HepG2 (cell line): ENCODE results near the gene ANKRD40. TPM values are rescaled to one million over a fixed set of nuclear protein-coding genes. Genes with fewer than 3 reads are reported as not detected.
A peak's percentile ranks its signal among the peaks of the same experiment; 100 is the strongest.

Source experiments
- ASH2L ChIP-seq: fragments of 300-600, 200-600 bp; sonication (generic); IDR thresholded peaks from 2 replicates; pipeline ENCODE4 v1.7.0; 2017; ENCODE audit warnings: low read depth, mild to moderate bottlenecking, moderate library complexity, mixed read lengths, low read length; ENCODE audit not compliant: insufficient read length
- DDIT3 ChIP-seq: sonication (generic); formaldehyde crosslinking; IDR thresholded peaks from 2 replicates; pipeline ENCODE4 v1.4.0; 2020; ENCODE audit warnings: mild to moderate bottlenecking, missing genetic modification reagents
- EEA1 ChIP-seq: sonication (generic); formaldehyde crosslinking; IDR thresholded peaks from 2 replicates; pipeline ENCODE4 v1.5.1; 2020; ENCODE audit warnings: mild to moderate bottlenecking, missing genetic modification reagents, borderline replicate concordance
- FOSL2 ChIP-seq: sonication (generic); formaldehyde crosslinking; IDR thresholded peaks from 2 replicates; pipeline ENCODE4 v1.4.0; 2020; ENCODE audit warnings: missing genetic modification reagents
- KDM1A ChIP-seq: IDR thresholded peaks from 2 replicates; pipeline ENCODE4 v1.6.1; 2016; ENCODE audit warnings: missing compliant biosample characterization
- KLF11 ChIP-seq: IDR thresholded peaks from 2 replicates; pipeline ENCODE4 v1.6.1; 2016; ENCODE audit warnings: missing compliant biosample characterization
- RBM39 ChIP-seq: fragments of 200-400 bp; formaldehyde crosslinking; IDR thresholded peaks from one replicate; pipeline ENCODE4 v1.6.1; 2018; ENCODE audit warnings: antibody characterized with exemption, mild to moderate bottlenecking, low read depth, low read length; ENCODE audit not compliant: poor library complexity, severe bottlenecking
- SMAD9 ChIP-seq: sonication (generic); formaldehyde crosslinking; IDR thresholded peaks from 2 replicates; pipeline ENCODE4 v1.5.1; 2020; ENCODE audit warnings: mild to moderate bottlenecking, missing genetic modification reagents
- ZBTB38 ChIP-seq: sonication (generic); formaldehyde crosslinking; IDR thresholded peaks from 2 replicates; pipeline ENCODE4 v1.5.1; 2020; ENCODE audit warnings: mild to moderate bottlenecking, missing genetic modification reagents
- ZBTB8A ChIP-seq: sonication (generic); formaldehyde crosslinking; IDR thresholded peaks from 2 replicates; pipeline ENCODE4 v1.4.0; 2020; ENCODE audit warnings: mild to moderate bottlenecking, low read depth, missing genetic modification reagents, borderline replicate concordance
- ZFAT ChIP-seq: sonication (generic); formaldehyde crosslinking; conservative IDR thresholded peaks from 2 replicates; pipeline ENCODE4 v1.8.1; 2023; ENCODE audit warnings: missing genetic modification reagents, inconsistent platforms
- ZFP36L2 ChIP-seq: sonication (generic); formaldehyde crosslinking; IDR thresholded peaks from 2 replicates; pipeline ENCODE4 v1.4.0; 2020; ENCODE audit warnings: missing genetic modification reagents
- ZMYM2 ChIP-seq: sonication (generic); formaldehyde crosslinking; IDR thresholded peaks from 2 replicates; pipeline ENCODE4 v1.8.0; 2022; ENCODE audit warnings: mild to moderate bottlenecking, missing genetic modification reagents
- ZNF350 ChIP-seq: sonication (generic); formaldehyde crosslinking; IDR thresholded peaks from 2 replicates; pipeline ENCODE4 v1.4.0; 2020; ENCODE audit warnings: mild to moderate bottlenecking, low read depth, missing genetic modification reagents, borderline replicate concordance
- ZNF503 ChIP-seq: sonication (generic); formaldehyde crosslinking; IDR thresholded peaks from 2 replicates; pipeline ENCODE4 v1.4.0; 2020; ENCODE audit warnings: missing genetic modification reagents
- ZNF616 ChIP-seq: sonication (generic); formaldehyde crosslinking; IDR thresholded peaks from 2 replicates; pipeline ENCODE4 v1.5.0; 2020; ENCODE audit warnings: low read depth, mild to moderate bottlenecking, missing genetic modification reagents
- ZNF775 ChIP-seq: sonication (generic); formaldehyde crosslinking; IDR thresholded peaks from 2 replicates; pipeline ENCODE4 v1.4.0; 2020; ENCODE audit warnings: missing genetic modification reagents, mild to moderate bottlenecking, moderate library complexity, borderline replicate concordance
- polyA plus RNA-seq, 8 experiments: library from polyadenylated mRNA; depleted of rRNA in 3 of 8; stranded (reverse) in 7 of 8; unstranded in 1 of 8; fragments of >200 nt; fragmentation: Illumina TruSeq in 4 of 8; extraction: Trizol in 4 of 8; gene quantifications; 2 replicates each; pipeline versions ENCODE4 v1.2.1 to v1.2.3, GENCODE V29; 2011 to 2016; ENCODE audit warnings: low read depth in 4 of 8, missing spikeins in 1 of 8, mixed read lengths in 1 of 8; ENCODE audit not compliant: insufficient read depth in 1 of 8
- total RNA-seq, 5 experiments: library from RNA; depleted of rRNA; stranded (reverse); fragments of >200 nt; fragmentation: Illumina TruSeq; extraction: Trizol; gene quantifications; 2 replicates each; pipeline ENCODE4 v1.2.3, GENCODE V29; 2016; ENCODE audit warnings: low read depth in 1 of 5
- TF ChIP-seq, protein P1 (sequence below): sonication (generic); formaldehyde crosslinking; IDR thresholded peaks from 2 replicates; pipeline ENCODE4 v1.5.1; 2020; ENCODE audit warnings: mild to moderate bottlenecking, missing genetic modification reagents, borderline replicate concordance
- TF ChIP-seq, protein P2 (sequence below): sonication (generic); formaldehyde crosslinking; IDR thresholded peaks from 2 replicates; pipeline ENCODE4 v1.5.0; 2020; ENCODE audit warnings: mild to moderate bottlenecking, missing genetic modification reagents, borderline replicate concordance
- TF ChIP-seq, protein P3 (sequence below): sonication (generic); IDR thresholded peaks from 2 replicates; pipeline ENCODE4 v1.6.1; 2016; ENCODE audit warnings: low read depth, borderline replicate concordance

ANKRD40 gene
- total and polyA plus RNA-seq, 2 of the 13 experiments (the other 11 are each of a cell fraction or from before 2014, with no cell fraction given), result 35.0 to 46.4 TPM

- peak; percentile 94 for TF ChIP-seq ZNF503 (CRISPR knock-in tag)
- peak; percentile 92; the same call in 1 of the 2 replicates for TF ChIP-seq KLF11
- TF ChIP-seq, protein P1, sequence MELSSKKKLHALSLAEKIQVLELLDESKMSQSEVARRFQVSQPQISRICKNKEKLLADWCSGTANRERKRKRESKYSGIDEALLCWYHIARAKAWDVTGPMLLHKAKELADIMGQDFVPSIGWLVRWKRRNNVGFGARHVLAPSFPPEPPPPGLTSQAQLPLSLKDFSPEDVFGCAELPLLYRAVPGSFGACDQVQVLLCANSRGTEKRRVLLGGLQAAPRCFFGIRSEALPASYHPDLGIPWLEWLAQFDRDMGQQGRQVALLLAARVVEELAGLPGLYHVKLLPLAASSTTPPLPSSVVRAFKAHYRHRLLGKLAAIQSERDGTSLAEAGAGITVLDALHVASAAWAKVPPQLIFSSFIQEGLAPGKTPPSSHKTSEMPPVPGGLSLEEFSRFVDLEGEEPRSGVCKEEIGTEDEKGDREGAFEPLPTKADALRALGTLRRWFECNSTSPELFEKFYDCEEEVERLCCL, result no peak
- peak; percentile 70 for TF ChIP-seq RBM39
- TF ChIP-seq ZBTB8A (CRISPR knock-in tag), result no peak
- peak; percentile 96 for TF ChIP-seq FOSL2 (CRISPR knock-in tag)
- peak; percentile 91; the same call in 1 of the 2 replicates for TF ChIP-seq ZNF775 (CRISPR knock-in tag)
- no peak; the same call in 1 of the 2 replicates for TF ChIP-seq ZNF616
- TF ChIP-seq ASH2L, result peak; percentile 88
- peak; percentile 97 for TF ChIP-seq ZBTB38
- TF ChIP-seq ZNF350 (CRISPR knock-in tag), result peak; percentile 98; the same call in 1 of the 2 replicates
- TF ChIP-seq KDM1A (CRISPR knock-in tag), result no peak
- no peak for TF ChIP-seq ZFP36L2
- TF ChIP-seq ZMYM2 (CRISPR knock-in tag), result peak; percentile 96
- peak; percentile 72; the same call in 1 of the 2 replicates for TF ChIP-seq EEA1 (CRISPR knock-in tag)
- TF ChIP-seq, protein P2, sequence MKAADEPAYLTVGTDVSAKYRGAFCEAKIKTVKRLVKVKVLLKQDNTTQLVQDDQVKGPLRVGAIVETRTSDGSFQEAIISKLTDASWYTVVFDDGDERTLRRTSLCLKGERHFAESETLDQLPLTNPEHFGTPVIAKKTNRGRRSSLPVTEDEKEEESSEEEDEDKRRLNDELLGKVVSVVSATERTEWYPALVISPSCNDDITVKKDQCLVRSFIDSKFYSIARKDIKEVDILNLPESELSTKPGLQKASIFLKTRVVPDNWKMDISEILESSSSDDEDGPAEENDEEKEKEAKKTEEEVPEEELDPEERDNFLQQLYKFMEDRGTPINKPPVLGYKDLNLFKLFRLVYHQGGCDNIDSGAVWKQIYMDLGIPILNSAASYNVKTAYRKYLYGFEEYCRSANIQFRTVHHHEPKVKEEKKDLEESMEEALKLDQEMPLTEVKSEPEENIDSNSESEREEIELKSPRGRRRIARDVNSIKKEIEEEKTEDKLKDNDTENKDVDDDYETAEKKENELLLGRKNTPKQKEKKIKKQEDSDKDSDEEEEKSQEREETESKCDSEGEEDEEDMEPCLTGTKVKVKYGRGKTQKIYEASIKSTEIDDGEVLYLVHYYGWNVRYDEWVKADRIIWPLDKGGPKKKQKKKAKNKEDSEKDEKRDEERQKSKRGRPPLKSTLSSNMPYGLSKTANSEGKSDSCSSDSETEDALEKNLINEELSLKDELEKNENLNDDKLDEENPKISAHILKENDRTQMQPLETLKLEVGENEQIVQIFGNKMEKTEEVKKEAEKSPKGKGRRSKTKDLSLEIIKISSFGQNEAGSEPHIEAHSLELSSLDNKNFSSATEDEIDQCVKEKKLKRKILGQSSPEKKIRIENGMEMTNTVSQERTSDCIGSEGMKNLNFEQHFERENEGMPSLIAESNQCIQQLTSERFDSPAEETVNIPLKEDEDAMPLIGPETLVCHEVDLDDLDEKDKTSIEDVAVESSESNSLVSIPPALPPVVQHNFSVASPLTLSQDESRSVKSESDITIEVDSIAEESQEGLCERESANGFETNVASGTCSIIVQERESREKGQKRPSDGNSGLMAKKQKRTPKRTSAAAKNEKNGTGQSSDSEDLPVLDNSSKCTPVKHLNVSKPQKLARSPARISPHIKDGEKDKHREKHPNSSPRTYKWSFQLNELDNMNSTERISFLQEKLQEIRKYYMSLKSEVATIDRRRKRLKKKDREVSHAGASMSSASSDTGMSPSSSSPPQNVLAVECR, result peak; percentile 88; the same call in 1 of the 2 replicates
- no peak for TF ChIP-seq SMAD9 (CRISPR knock-in tag)
- TF ChIP-seq ZFAT, result no peak
- TF ChIP-seq DDIT3 (CRISPR knock-in tag), result no peak
- TF ChIP-seq, protein P3, sequence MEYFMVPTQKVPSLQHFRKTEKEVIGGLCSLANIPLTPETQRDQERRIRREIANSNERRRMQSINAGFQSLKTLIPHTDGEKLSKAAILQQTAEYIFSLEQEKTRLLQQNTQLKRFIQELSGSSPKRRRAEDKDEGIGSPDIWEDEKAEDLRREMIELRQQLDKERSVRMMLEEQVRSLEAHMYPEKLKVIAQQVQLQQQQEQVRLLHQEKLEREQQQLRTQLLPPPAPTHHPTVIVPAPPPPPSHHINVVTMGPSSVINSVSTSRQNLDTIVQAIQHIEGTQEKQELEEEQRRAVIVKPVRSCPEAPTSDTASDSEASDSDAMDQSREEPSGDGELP, result peak; percentile 84; the same call in 1 of the 2 replicates
Measured at GRCh38 chr17:50684612-50685333, 22.9 kb downstream of the ANKRD40 start (continued).
